GM18517 (cell line): ENCODE measurements around the gene GNAI3.

Experiments
- ATAC-seq: cut with Tn5 transposase; IDR thresholded peaks from one replicate; pipeline ENCODE4 v1.9.1; 2021; ENCODE audit warnings: mild to moderate bottlenecking, moderate library complexity; ENCODE audit not compliant: unreplicated experiment

GNAI3 gene

GRCh38 chr1:109543988-109544735 lies 4.3 kb upstream of the GNAI3 start:
- no peak for ATAC-seq

- no peak for ATAC-seq
These were observed 1.9 kb upstream of the GNAI3 start for GRCh38 chr1:109546311-109547109.

DNA sequence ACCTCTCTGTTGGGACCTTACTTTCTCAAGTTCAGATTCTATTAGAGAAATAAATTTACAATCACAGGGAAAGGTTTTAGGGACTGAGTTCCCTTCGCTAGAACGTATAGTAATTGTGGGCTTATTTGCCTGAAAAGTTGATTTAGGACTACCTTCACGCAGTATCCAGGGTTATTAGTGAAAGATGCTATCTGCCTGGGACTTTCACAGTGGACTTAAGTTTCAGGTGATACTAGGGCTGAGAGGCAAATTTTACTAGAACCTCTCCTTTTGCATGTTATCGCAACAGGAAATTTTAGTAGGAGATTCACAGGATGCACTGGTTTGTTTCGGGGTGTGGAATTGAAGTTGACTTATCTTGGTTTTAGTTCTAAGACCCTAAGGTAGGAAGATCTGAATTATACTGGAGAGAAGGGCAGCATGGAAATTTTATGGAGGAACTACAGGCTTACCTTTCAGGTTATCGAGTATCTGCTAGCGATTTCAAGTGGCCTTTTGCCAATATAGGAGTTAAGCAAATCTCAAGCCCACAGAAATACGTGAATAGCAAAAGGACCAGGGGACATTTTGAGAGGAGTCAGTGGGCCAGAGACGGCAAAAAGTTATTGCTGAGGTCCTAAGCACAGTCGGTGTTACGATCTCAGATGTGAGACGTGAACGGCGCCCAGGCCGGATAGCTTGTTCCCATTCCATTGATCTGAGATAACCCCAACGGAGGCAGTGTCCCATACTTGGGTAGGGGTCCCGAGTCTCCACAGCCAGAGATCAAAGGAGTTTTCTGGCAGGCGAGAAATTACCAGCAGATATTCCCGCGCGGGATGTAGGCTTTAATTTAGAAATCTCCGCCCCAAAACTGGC lies 723 bp upstream of the GNAI3 start:
- ATAC-seq: no peak

- ATAC-seq: no peak
These were observed 8.1 kb downstream of the GNAI3 start for GRCh38 chr1:109556563-109556962.

- no peak for ATAC-seq
These were observed 9.1 kb downstream of the GNAI3 start for GRCh38 chr1:109557520-109557919.

- ATAC-seq: no peak
These were observed 11.6 kb downstream of the GNAI3 start for GRCh38 chr1:109559995-109560394.

GRCh38 chr1:109564194-109564878 lies 15.9 kb downstream of the GNAI3 start:
- ATAC-seq: no peak

DNA sequence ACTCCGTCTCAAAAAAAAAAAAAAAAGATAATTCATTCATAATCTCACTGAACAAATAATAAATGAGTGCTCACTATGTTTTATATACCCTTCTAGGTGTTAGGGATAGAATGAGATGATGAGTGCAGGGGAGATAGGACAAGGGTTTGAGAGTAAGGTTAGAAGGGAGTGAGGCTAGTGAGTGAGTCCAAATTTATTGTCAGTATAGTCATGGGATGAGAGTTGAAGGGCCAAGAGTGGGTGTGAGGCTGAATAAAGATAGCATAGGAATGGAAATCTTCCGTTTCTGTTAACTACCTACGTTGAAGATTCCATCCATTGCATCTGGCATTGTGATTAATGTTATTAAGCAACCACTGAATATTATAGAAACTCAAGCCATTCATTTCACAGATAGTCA lies 16.8 kb downstream of the GNAI3 start:
- no peak for ATAC-seq

DNA sequence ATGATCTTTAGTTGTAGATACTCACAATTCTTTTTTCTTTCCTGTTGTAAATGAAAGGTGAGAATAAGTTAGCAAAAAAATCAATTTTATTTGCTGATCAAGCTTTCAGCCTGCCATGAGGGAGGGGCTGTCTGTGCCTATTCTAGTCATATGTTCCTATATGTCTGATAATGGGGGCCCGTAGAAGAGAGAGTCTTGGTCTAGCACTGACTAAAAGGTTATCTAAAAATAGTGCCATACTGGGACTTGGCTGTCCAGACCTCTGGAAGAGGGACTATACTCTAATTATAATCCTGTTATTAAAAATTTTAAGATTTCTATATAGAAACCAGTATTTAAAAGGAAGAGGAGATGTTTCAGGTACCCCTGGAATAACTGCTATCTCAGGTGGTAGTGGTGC lies 18.6 kb downstream of the GNAI3 start:
- no peak for ATAC-seq

DNA sequence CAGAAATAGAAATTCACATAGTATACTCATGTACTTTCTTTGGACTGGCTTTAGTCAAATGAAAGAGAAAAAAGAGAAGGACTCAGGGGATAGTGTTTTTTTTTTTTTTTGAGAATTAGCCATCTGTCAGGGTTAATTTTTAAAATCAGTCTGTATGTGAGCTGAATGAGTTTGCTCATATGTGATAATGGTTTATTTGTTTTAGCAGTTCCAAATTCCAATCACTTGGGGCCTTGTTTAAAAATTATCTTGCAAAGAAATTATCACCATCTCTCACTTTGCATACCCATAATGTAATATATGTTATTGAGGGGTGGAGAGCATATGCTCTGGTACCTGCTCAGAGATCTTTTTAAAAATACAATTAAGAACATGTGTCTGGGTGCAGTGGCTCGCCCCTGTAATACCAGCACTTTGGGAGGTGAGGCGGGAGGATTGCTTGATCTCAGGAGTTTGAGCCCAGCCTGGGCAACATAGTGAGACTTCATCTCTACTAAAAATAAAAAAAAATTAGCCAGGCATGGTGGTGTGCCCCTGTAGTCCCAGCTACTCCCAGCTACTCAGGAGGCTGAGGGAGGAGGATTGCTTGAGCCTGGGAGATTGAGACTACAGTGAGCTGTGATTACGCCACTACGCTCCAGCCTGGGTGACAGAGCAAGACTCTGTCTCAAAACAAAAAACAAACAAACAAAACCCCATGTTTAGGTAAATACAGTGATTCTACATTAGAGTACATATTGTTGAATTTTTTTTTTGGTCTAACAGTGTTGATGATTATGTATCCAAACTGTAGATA lies 19.7 kb downstream of the GNAI3 start:
- ATAC-seq: no peak

- ATAC-seq: no peak
These were observed 20.9 kb downstream of the GNAI3 start for GRCh38 chr1:109569323-109569722.

DNA sequence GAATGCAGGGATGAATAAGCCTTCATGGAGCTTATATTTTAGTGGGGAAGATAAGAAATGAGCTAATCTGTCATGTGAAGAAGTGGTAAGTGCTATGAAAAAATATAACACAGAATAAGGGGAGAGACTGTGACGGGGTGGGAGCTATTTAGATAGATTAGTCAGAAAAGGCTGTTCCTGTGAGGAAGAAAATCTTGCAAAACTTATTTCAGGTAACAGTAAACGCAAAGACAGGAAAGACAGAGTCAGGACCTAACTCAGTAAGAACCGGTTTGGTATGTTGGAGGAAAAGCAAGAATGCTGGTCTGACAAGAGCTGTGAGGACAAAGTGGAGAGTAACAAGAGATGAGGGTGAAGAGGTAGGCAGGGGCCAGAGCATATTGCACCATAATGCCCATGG lies 22.0 kb downstream of the GNAI3 start:
- no peak for ATAC-seq

DNA sequence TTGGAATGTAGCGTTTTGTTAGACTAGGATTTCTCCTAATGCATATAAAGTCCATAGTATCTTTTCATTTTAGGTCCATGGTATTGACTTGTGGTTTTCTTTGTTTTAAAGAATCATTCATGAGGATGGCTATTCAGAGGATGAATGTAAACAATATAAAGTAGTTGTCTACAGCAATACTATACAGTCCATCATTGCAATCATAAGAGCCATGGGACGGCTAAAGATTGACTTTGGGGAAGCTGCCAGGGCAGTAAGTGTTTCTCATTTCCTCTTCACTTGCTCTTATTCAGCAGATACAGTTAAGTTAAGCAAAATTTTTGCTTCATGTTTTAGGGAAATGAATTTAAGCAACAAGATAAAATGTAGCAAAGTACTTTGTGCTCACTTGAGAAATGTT lies 25.4 kb downstream of the GNAI3 start:
- ATAC-seq: no peak

- ATAC-seq: no peak
These were observed 30.6 kb downstream of the GNAI3 start for GRCh38 chr1:109578947-109579443.

GRCh38 chr1:109579491-109579890 lies 31.1 kb downstream of the GNAI3 start:
- no peak for ATAC-seq

DNA sequence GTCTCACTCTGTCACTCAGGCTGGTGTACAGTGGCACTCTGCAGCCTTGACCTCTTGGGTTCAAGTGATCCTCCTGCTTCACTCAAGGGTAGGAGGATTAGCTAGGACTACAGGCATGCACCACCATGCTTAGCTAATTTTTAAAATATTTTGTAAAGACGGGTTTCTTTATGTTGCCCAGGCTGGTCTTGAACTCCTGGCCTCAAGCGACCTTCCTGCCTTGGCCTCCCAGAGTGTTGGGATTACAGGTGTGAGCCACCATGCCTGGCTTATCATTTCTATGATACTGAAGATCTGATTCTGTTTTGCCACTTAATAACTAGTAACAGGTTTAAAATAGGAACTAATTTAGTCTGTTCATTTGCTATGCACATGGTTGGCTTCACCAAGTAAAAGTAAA lies 33.6 kb downstream of the GNAI3 start:
- ATAC-seq: no peak

GRCh38 chr1:109584766-109585165 lies 36.4 kb downstream of the GNAI3 start:
- ATAC-seq: no peak

DNA sequence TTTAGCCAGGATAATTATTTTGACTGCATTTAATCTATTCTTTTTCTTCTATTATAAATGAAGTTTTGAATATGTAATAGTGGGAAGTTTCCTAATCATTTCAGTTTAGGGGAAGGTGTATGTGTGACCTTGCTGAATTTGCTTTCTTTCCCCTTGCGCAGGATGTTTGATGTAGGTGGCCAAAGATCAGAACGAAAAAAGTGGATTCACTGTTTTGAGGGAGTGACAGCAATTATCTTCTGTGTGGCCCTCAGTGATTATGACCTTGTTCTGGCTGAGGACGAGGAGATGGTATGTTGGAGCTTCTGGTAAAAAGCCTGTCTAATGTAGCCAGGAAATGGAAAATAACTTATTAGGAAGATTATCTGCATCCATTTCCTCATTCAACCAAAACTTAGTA lies 37.6 kb downstream of the GNAI3 start:
- ATAC-seq: no peak

DNA sequence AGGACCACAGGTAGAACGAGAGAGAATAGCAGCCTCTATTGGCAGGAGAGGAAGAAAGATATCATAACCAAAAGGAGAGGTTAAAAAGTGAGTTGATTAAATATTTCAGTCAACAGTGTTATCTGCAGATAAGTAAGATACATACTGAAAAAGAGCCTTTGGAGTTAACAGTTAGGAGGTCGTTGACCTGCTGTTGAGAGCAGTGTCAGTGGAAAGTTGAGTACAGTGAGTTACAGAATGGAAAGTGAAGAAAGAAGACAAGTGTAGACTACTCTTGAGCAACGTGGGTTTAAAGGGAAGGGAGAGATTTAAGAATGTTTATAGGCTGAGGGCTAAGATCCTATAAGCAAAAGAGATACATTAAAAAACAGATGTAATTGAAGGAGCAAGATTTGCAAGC lies 40.8 kb downstream of the GNAI3 start:
- no peak for ATAC-seq

- no peak for ATAC-seq
These were observed 41.3 kb downstream of the GNAI3 start for GRCh38 chr1:109589679-109590078.
